IMR-90 (cell line): ENCODE results near the gene PHF19. TPM values are rescaled to one million over a fixed set of nuclear protein-coding genes. Genes with fewer than 3 reads are reported as not detected.

Experiments used
- ATAC-seq: fragments of 200-7000 bp; cut with Tn5 transposase; 2 replicates; pipeline ENCODE4 v1.9.1; 2020; ENCODE audit warnings: low read depth, mild to moderate bottlenecking, moderate library complexity
- BruUV-seq: library from RNA; stranded (reverse); fragments of 400-500 nt; replicated peaks from 2 replicates; lab custom pipeline; 2021; lab: Mats Ljungman, UMichigan
- CTCF ChIA-PET: fragments of 300-600 bp; formaldehyde crosslinking; extraction: SDS; loops from one replicate; lab custom pipeline; 2021; ENCODE audit warnings: antibody characterized with exemption; lab: Yijun Ruan, JAX
- POLR2A ChIA-PET: fragments of 300-600 bp; sonication (Branson Sonifier 250); formaldehyde crosslinking; loops from one replicate; lab custom pipeline; 2022; ENCODE audit warnings: antibody characterized with exemption; ENCODE audit not compliant: unreplicated experiment; lab: Charles Lee
- DNase-seq: peaks from one replicate; pipeline ENCODE4 v3.0.0; 2013
- H2AFZ ChIP-seq: replicated peaks from 2 replicates; pipeline ENCODE3; 2013; ENCODE audit warnings: low read length, mild to moderate bottlenecking; ENCODE audit not compliant: poor library complexity
- H2AK5ac ChIP-seq: 2 replicates; pipeline ENCODE4 v1.6.1; 2013; ENCODE audit warnings: low read depth, low read length, inconsistent platforms
- H2AK9ac ChIP-seq: replicated peaks from 2 replicates; pipeline ENCODE3; 2013; ENCODE audit warnings: mild to moderate bottlenecking, low read depth, low read length, moderate library complexity; ENCODE audit not compliant: poor library complexity
- H2BK120ac ChIP-seq: 2 replicates; pipeline ENCODE4 v1.6.1; 2013; ENCODE audit warnings: low read depth, low read length, inconsistent platforms
- H2BK15ac ChIP-seq: 3 replicates; pipeline ENCODE4 v1.6.1; 2013; ENCODE audit warnings: low read depth, low read length, inconsistent platforms
- H2BK20ac ChIP-seq: 2 replicates; pipeline ENCODE4 v1.6.1; 2013; ENCODE audit warnings: low read depth, mild to moderate bottlenecking, inconsistent platforms, low read length, moderate library complexity
- H2BK5ac ChIP-seq: 2 replicates; pipeline ENCODE4 v1.6.1; 2013; ENCODE audit warnings: mild to moderate bottlenecking, low read depth, low read length, inconsistent platforms; ENCODE audit not compliant: poor library complexity, severe bottlenecking
- H3K14ac ChIP-seq: replicated peaks from 2 replicates; pipeline ENCODE4 v1.6.1; 2013; ENCODE audit warnings: low read depth, low read length, inconsistent platforms
- H3K18ac ChIP-seq: 2 replicates; pipeline ENCODE4 v1.6.1; 2013; ENCODE audit warnings: low read depth, low read length, control low read depth
- H3K23ac ChIP-seq: 2 replicates; pipeline ENCODE4 v1.6.1; 2013; ENCODE audit warnings: low read depth, low read length, inconsistent platforms
- H3K27ac ChIP-seq: 2 replicates; pipeline ENCODE4 v1.5.1; 2013; ENCODE audit warnings: mild to moderate bottlenecking, control low read depth, low read length; ENCODE audit not compliant: insufficient read depth
- H3K27me3 ChIP-seq: 2 replicates; pipeline ENCODE4 v1.6.1; 2013; ENCODE audit warnings: low read length; ENCODE audit not compliant: control insufficient read depth, insufficient read depth
- H3K36me3 ChIP-seq: 2 replicates; pipeline ENCODE4 v1.6.1; 2013; ENCODE audit warnings: low read length, mixed read lengths; ENCODE audit not compliant: control insufficient read depth, insufficient read depth
- H3K4ac ChIP-seq: 2 replicates; pipeline ENCODE4 v1.6.1; 2013; ENCODE audit warnings: low read depth, low read length, inconsistent platforms
- H3K4me1 ChIP-seq: 2 replicates; pipeline ENCODE4 v1.6.1; 2013; ENCODE audit warnings: low read length, mixed read lengths; ENCODE audit not compliant: control insufficient read depth, insufficient read depth
- H3K4me2 ChIP-seq: 2 replicates; pipeline ENCODE4 v1.6.1; 2013; ENCODE audit warnings: low read depth, mild to moderate bottlenecking, control low read depth, low read length, moderate library complexity
- H3K4me3 ChIP-seq: 2 replicates; pipeline ENCODE4 v1.5.1; 2013; ENCODE audit warnings: low read depth, mild to moderate bottlenecking, control low read depth, low read length, moderate library complexity; ENCODE audit not compliant: insufficient read depth
- H3K56ac ChIP-seq: 2 replicates; pipeline ENCODE4 v1.6.1; 2013; ENCODE audit warnings: low read length, inconsistent platforms; ENCODE audit not compliant: insufficient read depth; ENCODE audit errors: extremely low read depth
- H3K79me1 ChIP-seq, 2 experiments: 2 replicates each; pipeline ENCODE4 v1.6.1; 2013; ENCODE audit warnings: low read length in 2 of 2, inconsistent platforms in 1 of 2, low read depth in 1 of 2
- H3K9ac ChIP-seq: 2 replicates; pipeline ENCODE4 v1.6.1; 2013; ENCODE audit warnings: low read depth, low read length, control low read depth
- H3K9me1 ChIP-seq: 2 replicates; pipeline ENCODE4 v1.6.1; 2013; ENCODE audit warnings: low read length, inconsistent platforms; ENCODE audit not compliant: insufficient read depth
- H3K9me3 ChIP-seq: 2 replicates; pipeline ENCODE4 v1.6.1; 2013; ENCODE audit warnings: low read length; ENCODE audit not compliant: control insufficient read depth, insufficient read depth
- H4K20me1 ChIP-seq: 2 replicates; pipeline ENCODE4 v1.6.1; 2013; ENCODE audit warnings: low read length, inconsistent platforms; ENCODE audit not compliant: insufficient read depth
- H4K5ac ChIP-seq: 2 replicates; pipeline ENCODE4 v1.6.1; 2013; ENCODE audit warnings: mild to moderate bottlenecking, low read depth, low read length, control low read depth
- H4K8ac ChIP-seq, 2 experiments: 2 replicates each; pipeline ENCODE4 v1.6.1; 2013; ENCODE audit warnings: low read depth in 2 of 2, low read length in 2 of 2, control low read depth in 1 of 2, inconsistent platforms in 1 of 2
- H4K91ac ChIP-seq: 2 replicates; pipeline ENCODE4 v1.6.1; 2013; ENCODE audit warnings: low read depth, low read length, inconsistent platforms; ENCODE audit not compliant: insufficient read depth
- BHLHE40 ChIP-seq: fragments of 150-350 bp; IDR thresholded peaks from 2 replicates; pipeline ENCODE4 v1.6.1; 2016; ENCODE audit warnings: mild to moderate bottlenecking, low read depth, low read length
- CEBPB ChIP-seq: IDR thresholded peaks from 2 replicates; pipeline ENCODE4 v1.6.1; 2012; ENCODE audit warnings: low read depth, low read length, improper control_type of control experiment
- CHD1 ChIP-seq: IDR thresholded peaks from 2 replicates; pipeline ENCODE4 v1.6.1; 2012; ENCODE audit warnings: low read depth, low read length, improper control_type of control experiment
- CTCF ChIP-seq: conservative IDR thresholded peaks from 2 replicates; pipeline ENCODE4 v1.5.1; 2012; ENCODE audit warnings: mild to moderate bottlenecking, low read depth, low read length, improper control_type of control experiment
- ELK1 ChIP-seq: fragments of 150-350 bp; IDR thresholded peaks from 2 replicates; pipeline ENCODE4 v1.6.1; 2016; ENCODE audit warnings: low read depth, mild to moderate bottlenecking, low read length, moderate library complexity, borderline replicate concordance
- MAZ ChIP-seq: IDR thresholded peaks from 2 replicates; pipeline ENCODE4 v1.6.1; 2012; ENCODE audit warnings: low read depth, mild to moderate bottlenecking, low read length, improper control_type of control experiment, moderate library complexity, borderline replicate concordance
- MXI1 ChIP-seq: IDR thresholded peaks from 2 replicates; pipeline ENCODE4 v1.6.1; 2012; ENCODE audit warnings: low read depth, mild to moderate bottlenecking, low read length, moderate library complexity, borderline replicate concordance
- POLR2A ChIP-seq: IDR thresholded peaks from 2 replicates; pipeline ENCODE4 v1.6.1; 2012; ENCODE audit warnings: mild to moderate bottlenecking, low read depth, low read length
- RCOR1 ChIP-seq: IDR thresholded peaks from 2 replicates; pipeline ENCODE4 v1.6.1; 2012; ENCODE audit warnings: mild to moderate bottlenecking, low read length, improper control_type of control experiment; ENCODE audit not compliant: insufficient replicate concordance
- SMC3 ChIP-seq: fragments of 150-350 bp; IDR thresholded peaks from 2 replicates; pipeline ENCODE4 v1.6.1; 2016; ENCODE audit warnings: low read depth, mild to moderate bottlenecking, antibody characterized with exemption, low read length, moderate library complexity
- USF2 ChIP-seq: fragments of 150-350 bp; IDR thresholded peaks from 2 replicates; pipeline ENCODE4 v1.6.1; 2017; ENCODE audit warnings: mild to moderate bottlenecking, antibody characterized with exemption, low read length, low read depth
- WGBS, 2 experiments: methylation state at CpG; one replicate each; pipeline versions ENCODE4 v1.1.5 to v1.1.7; 2013; ENCODE audit warnings: missing lambda C conversion rate in 2 of 2; ENCODE audit not compliant: insufficient read length in 1 of 2; ENCODE audit errors: extremely low coverage in 2 of 2; 5-methylcytosine and 5-hydroxymethylcytosine counted together
- dilution Hi-C: fragments of 300-500 bp; cut with HindIII; formaldehyde crosslinking; loops from one replicate; pipeline ENCODE4 v1.14.3; 2018; ENCODE audit warnings: low sequenced_read_pairs; ENCODE audit not compliant: unreplicated experiment
- in situ Hi-C: fragments of 300-500 bp; cut with MboI; formaldehyde crosslinking; loops from 3 replicates; pipeline ENCODE4 v1.14.3; 2019; ENCODE audit warnings: low sequenced_read_pairs, inconsistent platforms, mixed read lengths
- intact Hi-C: fragments of 100-400 bp; cut with micrococcal nuclease; formaldehyde crosslinking; loops from 2 replicates; pipeline ENCODE4 v1.10.0; 2022
- polyA plus RNA-seq, 3 experiments: library from polyadenylated mRNA; depleted of rRNA; stranded (reverse); fragments of >200 nt; gene quantifications; 2 replicates each; pipeline ENCODE4 v1.2.3, GENCODE V29; 2012; ENCODE audit warnings: low replicate concordance in 1 of 3
- total RNA-seq: library from RNA; depleted of rRNA; stranded (reverse); fragments of >200 nt; gene quantifications from 2 replicates; pipeline ENCODE4 v1.2.3, GENCODE V29; 2012

PHF19 gene
- total and polyA plus RNA-seq, 2 of the 4 experiments (the other 2 are of a cell fraction): 37.6 to 55.6 TPM

- Histone ChIP-seq H3K4me3 (peak overlapping the region; percentile 59), H3K9me3 (no peaks in the 10 kb centered on the region), H3K4ac (peak overlapping the region; percentile 99), H2BK120ac (peak overlapping the region; percentile 86), H3K9ac (peak overlapping the region; percentile 54), H4K20me1 (no peaks in the 10 kb centered on the region), H4K5ac (peak overlapping the region; percentile 58), H3K36me3 (peaks cover 14% of the 10 kb centered on the region), H2BK20ac (no peak overlapping the region), H3K14ac (peak overlapping the region; percentile 98), H3K27ac (peak overlapping the region; percentile 59), H3K9me1 (peaks cover 25% of the 10 kb centered on the region; the same call in 1 of the 2 replicates), H3K27me3 (no peaks in the 10 kb centered on the region), H2AK9ac (peak overlapping the region; percentile 99), H3K79me1 (peaks cover 19 to 45% of the 10 kb centered on the region in 2 experiments), H4K91ac (peak overlapping the region; percentile 94), H3K18ac (peak overlapping the region; percentile 28; the same call in 1 of the 2 replicates), H4K8ac (peak overlapping the region; percentile 77 to 96), H2BK5ac (peak overlapping the region; percentile 89), H3K23ac (peak overlapping the region; percentile 98), H3K4me2 (peak overlapping the region; percentile 80), H3K4me1 (peaks cover 15% of the 10 kb centered on the region), H2AFZ (peak overlapping the region; percentile 88), H3K56ac (peak overlapping the region; percentile 92), H2AK5ac (peak overlapping the region; percentile 99), H2BK15ac (peak overlapping the region; percentile 53; the same call in 1 of the 3 replicates)
- intact Hi-C loops: loop anchor here (5.0 kb wide), 1 partner anchor 197 kb away; the partner anchor contains the start of gene CNTRL
- TF ChIP-seq ELK1: no peak
- no peak for TF ChIP-seq SMC3
- no peak for TF ChIP-seq MXI1
- TF ChIP-seq USF2: no peak
- no peak for TF ChIP-seq CTCF
- no peak for TF ChIP-seq RCOR1
- no peak for TF ChIP-seq CHD1
- TF ChIP-seq CEBPB: no peak
- no peak for TF ChIP-seq MAZ
- TF ChIP-seq POLR2A: no peak
- TF ChIP-seq BHLHE40: no peak
- CTCF ChIA-PET: no interaction called here
- POLR2A ChIA-PET: no interaction called here
- DNase-seq (no peak), ATAC-seq (no peak)
- WGBS, 2 experiments: 67% methylated on average over 1 of the region's 7 CpGs; no CpG with 5 or more reads in 1 of the 2 experiments
- BruUV-seq: no TSS peak
- dilution Hi-C loops: no loop called here
- in situ Hi-C loops: no loop called here
Observed at GRCh38 chr9:120875643-120875953, 1.4 kb downstream of the PHF19 start.
